NB4 (cell line): ENCODE data around the gene PITPNC1.

Source experiments
- DNase-seq: peaks from one replicate; pipeline ENCODE4 v3.0.0; 2010; ENCODE audit warnings: low read depth
- H3K4me3 ChIP-seq: one replicate; pipeline ENCODE4 v1.5.1; 2011; ENCODE audit warnings: mild to moderate bottlenecking, low read depth, low read length, moderate library complexity
- CTCF ChIP-seq: IDR thresholded peaks from one replicate; pipeline ENCODE4 v1.5.1; 2012; ENCODE audit warnings: low read depth, low read length
- MAX ChIP-seq: IDR thresholded peaks from 2 replicates; pipeline ENCODE4 v1.6.1; 2011; ENCODE audit warnings: low read depth, low read length
- MYC ChIP-seq: IDR thresholded peaks from 2 replicates; pipeline ENCODE4 v1.6.1; 2011; ENCODE audit warnings: low read depth, low read length
- POLR2A ChIP-seq: IDR thresholded peaks from 2 replicates; pipeline ENCODE4 v1.6.1; 2011; ENCODE audit warnings: mild to moderate bottlenecking; ENCODE audit not compliant: insufficient read length; ENCODE audit errors: extremely low read depth

The PITPNC1 gene

GRCh38 chr17:67594115-67594880 lies 217.2 kb downstream of the PITPNC1 start:
- no peak for TF ChIP-seq MYC
- TF ChIP-seq CTCF = no peak
- TF ChIP-seq MAX = no peak
- TF ChIP-seq POLR2A = no peak
- no peak overlapping the region for H3K4me3 ChIP-seq
- DNase-seq = peak; percentile 48

- no peak for DNase-seq
- TF ChIP-seq MYC (no peak), MAX (no peak), CTCF (no peak)
- no peak overlapping the region for H3K4me3 ChIP-seq
Observed at GRCh38 chr17:67600408-67600807, 223.3 kb downstream of the PITPNC1 start.

DNA sequence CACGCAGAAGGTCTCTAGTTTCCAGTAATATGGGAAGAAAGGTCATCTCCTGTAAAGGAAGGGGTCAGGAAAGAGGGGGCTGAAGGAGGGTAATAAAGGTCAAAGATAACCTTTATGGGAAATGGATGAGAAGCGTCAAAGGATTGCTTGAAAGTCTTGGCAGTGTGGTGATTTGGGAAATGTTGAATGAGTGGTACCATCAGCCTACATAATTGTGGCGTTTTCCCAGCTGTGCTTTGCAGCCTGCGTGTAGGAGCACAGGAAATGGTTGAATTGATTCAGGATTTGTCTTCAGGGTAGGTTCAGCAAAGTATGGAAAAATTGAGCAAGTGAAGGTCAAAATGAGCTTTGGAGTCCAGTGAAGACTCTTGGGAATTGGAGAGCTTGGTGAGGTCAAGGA lies 224.8 kb downstream of the PITPNC1 start:
- no peak overlapping the region for H3K4me3 ChIP-seq
- TF ChIP-seq POLR2A (no peak), MYC (no peak), CTCF (no peak), MAX (no peak)
- DNase-seq = no peak

DNA sequence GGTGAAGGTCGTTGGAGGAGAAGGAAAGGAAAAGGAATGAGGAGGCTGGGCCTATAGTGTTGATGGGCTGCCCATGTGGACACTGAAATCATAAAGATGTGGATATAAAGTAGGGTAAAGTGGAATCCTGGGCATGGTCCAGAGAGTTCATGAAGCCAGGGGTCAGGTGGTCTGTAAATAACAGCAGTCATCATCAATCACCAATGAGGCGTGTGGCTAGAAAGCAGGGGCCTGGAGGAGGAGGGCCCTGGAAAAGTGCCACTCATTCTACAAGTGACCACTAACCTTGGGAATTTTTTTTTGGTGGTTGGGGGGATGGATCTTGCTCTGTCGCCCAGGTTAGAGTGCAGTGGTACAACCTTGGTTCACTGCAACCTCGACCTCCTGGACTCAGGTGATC lies 225.4 kb downstream of the PITPNC1 start:
- DNase-seq = no peak
- H3K4me3 ChIP-seq = no peak overlapping the region
- TF ChIP-seq MAX (no peak), MYC (no peak), CTCF (no peak), POLR2A (no peak)

DNA sequence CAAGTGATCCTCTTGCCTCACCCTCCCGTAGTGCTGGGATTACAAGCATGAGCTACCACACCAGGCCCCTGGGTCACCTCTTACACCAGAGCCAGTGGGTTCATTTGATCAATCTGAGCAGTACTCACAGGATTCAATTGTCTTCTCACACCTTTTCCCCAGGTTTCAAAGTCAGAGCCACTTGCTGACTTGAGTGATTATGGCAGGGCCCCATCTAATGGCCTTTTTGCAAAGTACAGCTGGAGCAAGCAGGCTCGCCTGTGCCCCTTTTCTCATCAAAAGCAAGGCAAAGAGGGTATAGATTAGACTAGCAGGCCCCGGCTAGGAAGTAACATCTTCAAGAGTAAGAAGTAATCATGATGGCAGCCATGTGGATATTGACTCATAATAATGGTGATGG lies 225.9 kb downstream of the PITPNC1 start:
- TF ChIP-seq CTCF = peak; percentile 36
- TF ChIP-seq MAX = no peak
- peak; percentile 48 for DNase-seq
- H3K4me3 ChIP-seq = no peak overlapping the region
